HG02588 (cell line): ENCODE results near the gene SLC12A7.

Source experiments
- ATAC-seq: cut with Tn5 transposase; IDR thresholded peaks from one replicate; pipeline ENCODE4 v1.9.1; 2021; ENCODE audit warnings: mild to moderate bottlenecking, moderate library complexity; ENCODE audit not compliant: unreplicated experiment

Gene SLC12A7

GRCh38 chr5:1141834-1142233 lies 30.0 kb upstream of the SLC12A7 start:
- no peak for ATAC-seq

GRCh38 chr5:1140818-1141189 lies 28.9 kb upstream of the SLC12A7 start:
- no peak for ATAC-seq

GRCh38 chr5:1140171-1140817 lies 28.4 kb upstream of the SLC12A7 start:
- ATAC-seq = peak; percentile 65

GRCh38 chr5:1139331-1140170 lies 27.7 kb upstream of the SLC12A7 start:
- no peak for ATAC-seq

GRCh38 chr5:1138445-1139245 lies 26.8 kb upstream of the SLC12A7 start:
- ATAC-seq = no peak

GRCh38 chr5:1137567-1138444 lies 25.9 kb upstream of the SLC12A7 start:
- ATAC-seq = no peak

GRCh38 chr5:1136814-1137213 lies 25.0 kb upstream of the SLC12A7 start:
- ATAC-seq = no peak

- no peak for ATAC-seq
Measured at GRCh38 chr5:1135696-1136525, 24.0 kb upstream of the SLC12A7 start.

GRCh38 chr5:1134478-1134877 lies 22.6 kb upstream of the SLC12A7 start:
- ATAC-seq = peak; percentile 48

- ATAC-seq = no peak
Measured at GRCh38 chr5:1133510-1134201, 21.8 kb upstream of the SLC12A7 start.

GRCh38 chr5:1133108-1133507 lies 21.2 kb upstream of the SLC12A7 start:
- ATAC-seq = no peak

- no peak for ATAC-seq
Measured at GRCh38 chr5:1132570-1132969, 20.7 kb upstream of the SLC12A7 start.

GRCh38 chr5:1131726-1132125 lies 19.9 kb upstream of the SLC12A7 start:
- ATAC-seq = no peak

GRCh38 chr5:1131191-1131621 lies 19.3 kb upstream of the SLC12A7 start:
- no peak for ATAC-seq

- no peak for ATAC-seq
Measured at GRCh38 chr5:1130218-1130946, 18.5 kb upstream of the SLC12A7 start.

- no peak for ATAC-seq
Measured at GRCh38 chr5:1129711-1130055, 17.8 kb upstream of the SLC12A7 start.

- no peak for ATAC-seq
Measured at GRCh38 chr5:1128977-1129710, 17.3 kb upstream of the SLC12A7 start.
